GM21360 (cell line): ENCODE measurements around the gene WDTC1.
A peak's percentile ranks its signal among the peaks of the same experiment; 100 is the strongest.

ENCODE experiments used
- ATAC-seq: cut with Tn5 transposase; IDR thresholded peaks from one replicate; pipeline ENCODE4 v1.9.1; 2021; ENCODE audit warnings: mild to moderate bottlenecking, moderate library complexity; ENCODE audit not compliant: unreplicated experiment

Gene WDTC1

GRCh38 chr1:27300341-27301051 is 66.1 kb downstream of the WDTC1 start:
- ATAC-seq = no peak

GRCh38 chr1:27301052-27301422 is 66.6 kb downstream of the WDTC1 start:
- no peak for ATAC-seq

- ATAC-seq = no peak
These were observed 67.3 kb downstream of the WDTC1 start for GRCh38 chr1:27301582-27302199.

GRCh38 chr1:27302612-27303011 is 68.2 kb downstream of the WDTC1 start:
- no peak for ATAC-seq

- ATAC-seq = no peak
These were observed 69.1 kb downstream of the WDTC1 start for GRCh38 chr1:27303509-27303908.

GRCh38 chr1:27306071-27306470 is 71.6 kb downstream of the WDTC1 start:
- no peak for ATAC-seq

GRCh38 chr1:27306892-27307761 is 72.7 kb downstream of the WDTC1 start:
- no peak for ATAC-seq

- no peak for ATAC-seq
These were observed 73.6 kb downstream of the WDTC1 start for GRCh38 chr1:27307874-27308598.

- ATAC-seq = no peak
These were observed 79.7 kb downstream of the WDTC1 start for GRCh38 chr1:27314169-27314568.

- no peak for ATAC-seq
These were observed 80.3 kb downstream of the WDTC1 start for GRCh38 chr1:27314737-27315136.

GRCh38 chr1:27316860-27317259 is 82.4 kb downstream of the WDTC1 start:
- ATAC-seq = no peak

GRCh38 chr1:27318136-27318535 is 83.7 kb downstream of the WDTC1 start:
- ATAC-seq = no peak

GRCh38 chr1:27318596-27318995 is 84.2 kb downstream of the WDTC1 start:
- no peak for ATAC-seq

GRCh38 chr1:27321813-27322568 is 87.6 kb downstream of the WDTC1 start, which contains the start of gene TMEM222:
Gene TMEM222, plus strand, starts transcription at chr1:27322163. Its CDS starts 35 bp downstream, at chr1:27322198.
- peak; percentile 94 for ATAC-seq

- no peak for ATAC-seq
These were observed 88.3 kb downstream of the WDTC1 start for GRCh38 chr1:27322569-27323240.

GRCh38 chr1:27325286-27325685 is 90.9 kb downstream of the WDTC1 start:
- ATAC-seq = no peak

GRCh38 chr1:27327964-27328363 is 93.5 kb downstream of the WDTC1 start:
- no peak for ATAC-seq

GRCh38 chr1:27330786-27331185 is 96.4 kb downstream of the WDTC1 start:
- no peak for ATAC-seq

- no peak for ATAC-seq
These were observed 97.0 kb downstream of the WDTC1 start for GRCh38 chr1:27331426-27331825.

GRCh38 chr1:27331922-27332321 is 97.5 kb downstream of the WDTC1 start:
- ATAC-seq = no peak
